A549 (cell line): ENCODE results near the gene SLC39A11. TPM values are rescaled to one million over a fixed set of nuclear protein-coding genes. Genes with fewer than 3 reads are reported as not detected.
A peak's percentile ranks its signal among the peaks of the same experiment; 100 is the strongest.
"Not testable (repeated sequence)": the region's sequence is repeated elsewhere in the genome, so short reads cannot be mapped to it uniquely, and the experiment has no call there.

Experiments
- ATAC-seq, 2 experiments: fragments of 200-7000 bp in 1 of 2; fragments of >200 bp in 1 of 2; cut with Nextera tagmentation in 1 of 2; cut with Tn5 transposase in 1 of 2; 3 replicates each; pipeline versions ENCODE4 v1.8.0 to v1.9.1; 2018 to 2020; ENCODE audit warnings: mild to moderate bottlenecking in 1 of 2, moderate library complexity in 1 of 2
- CTCF ChIA-PET: fragments of 300-600 bp; sonication (Branson Sonifier 250); formaldehyde crosslinking; extraction: SDS; loops from one replicate; lab custom pipeline; 2021; ENCODE audit warnings: antibody characterized with exemption, inconsistent platforms; lab: Yijun Ruan, JAX
- POLR2A ChIA-PET: fragments of 350-600 bp; formaldehyde crosslinking; extraction: SDS; loops from one replicate; lab custom pipeline; 2021; ENCODE audit warnings: antibody characterized with exemption, inconsistent platforms; lab: Yijun Ruan, JAX
- DNase-seq, 2 experiments: peaks; one replicate each; pipeline versions ENCODE4 v3.0.0 to v3.0.0-alpha.2; 2011 to 2016; ENCODE audit warnings: low read depth in 1 of 2, low spot score in 1 of 2
- FAIRE-seq: peaks from 2 replicates; lab custom pipeline; 2011; peaks lifted over from hg19 to GRCh38; lab: Jason Lieb, UNC
- H3K27ac ChIP-seq, 2 experiments: fragments of >200 bp; sonication (Bioruptor Twin); formaldehyde crosslinking; 3 replicates each; pipeline ENCODE4 v1.5.1; 2016 to 2017
- H3K4me1 ChIP-seq: fragments of >200 bp; sonication (Bioruptor Twin); formaldehyde crosslinking; 3 replicates; pipeline ENCODE4 v1.6.1; 2016
- H3K4me2 ChIP-seq: fragments of >200 bp; sonication (Bioruptor Twin); formaldehyde crosslinking; 3 replicates; pipeline ENCODE4 v1.6.1; 2016
- H3K4me3 ChIP-seq: fragments of >200 bp; sonication (Bioruptor Twin); formaldehyde crosslinking; 3 replicates; pipeline ENCODE4 v1.5.1; 2016
- H3K9me3 ChIP-seq: fragments of >200 bp; sonication (Bioruptor Twin); formaldehyde crosslinking; 3 replicates; pipeline ENCODE4 v1.6.1; 2016
- ATOH8 ChIP-seq: fragments of 250-450 bp; sonication (Bioruptor Pico); IDR thresholded peaks from 2 replicates; pipeline ENCODE4 v1.5.0; 2020; ENCODE audit warnings: low read depth, mild to moderate bottlenecking, moderate library complexity
- CBX2 ChIP-seq: fragments of 200-600 bp; sonication (generic); IDR thresholded peaks from 2 replicates; pipeline ENCODE4 v1.6.1; 2016; ENCODE audit warnings: low read depth, mild to moderate bottlenecking, borderline replicate concordance
- CHD2 ChIP-seq: fragments of 150-350 bp; IDR thresholded peaks from 2 replicates; pipeline ENCODE4 v1.6.1; 2014; ENCODE audit warnings: low read length; ENCODE audit not compliant: partially characterized antibody
- CHD4 ChIP-seq: fragments of 200-600 bp; sonication (generic); IDR thresholded peaks from 2 replicates; pipeline ENCODE4 v1.6.1; 2016; ENCODE audit warnings: antibody characterized with exemption, mild to moderate bottlenecking, borderline replicate concordance
- CTCF ChIP-seq: fragments of >200 bp; sonication (Bioruptor Twin); formaldehyde crosslinking; IDR thresholded peaks from 3 replicates; pipeline ENCODE4 v1.5.1; 2016
- E2F6 ChIP-seq: IDR thresholded peaks from 2 replicates; pipeline ENCODE4 v1.6.1; 2012; ENCODE audit warnings: low read depth, borderline replicate concordance
- EHF ChIP-seq: fragments of 250-450 bp; sonication (Bioruptor Pico); IDR thresholded peaks from 2 replicates; pipeline ENCODE4 v1.5.0; 2020; ENCODE audit warnings: mild to moderate bottlenecking
- EHMT2 ChIP-seq: fragments of 200-600 bp; sonication (generic); IDR thresholded peaks from 2 replicates; pipeline ENCODE4 v1.6.1; 2016; ENCODE audit warnings: antibody characterized with exemption, low read depth, mild to moderate bottlenecking, moderate library complexity
- FOXS1 ChIP-seq: fragments of 250-450 bp; sonication (Bioruptor Pico); IDR thresholded peaks from 2 replicates; pipeline ENCODE4 v1.5.0; 2020; ENCODE audit warnings: mild to moderate bottlenecking, moderate library complexity
- HDAC2 ChIP-seq: fragments of 200-600 bp; sonication (generic); IDR thresholded peaks from 2 replicates; pipeline ENCODE4 v1.6.1; 2016
- HEYL ChIP-seq: fragments of 250-450 bp; sonication (Bioruptor Pico); IDR thresholded peaks from 2 replicates; pipeline ENCODE4 v1.8.0; 2021; ENCODE audit warnings: mild to moderate bottlenecking, moderate library complexity
- MYC ChIP-seq: IDR thresholded peaks from 2 replicates; pipeline ENCODE4 v1.6.1; 2012; ENCODE audit warnings: mild to moderate bottlenecking, inconsistent platforms, low read length, improper control_type of control experiment, borderline replicate concordance
- NFE2L2 ChIP-seq: fragments of 150-350 bp; conservative IDR thresholded peaks from 2 replicates; pipeline ENCODE4 v1.6.1; 2014; ENCODE audit warnings: low read length
- POLR2A ChIP-seq: IDR thresholded peaks from 2 replicates; pipeline ENCODE4 v1.6.1; 2012; ENCODE audit warnings: mild to moderate bottlenecking, low read length
- RARB ChIP-seq: fragments of 250-450 bp; sonication (Bioruptor Pico); IDR thresholded peaks from 2 replicates; pipeline ENCODE4 v1.8.0; 2021; ENCODE audit warnings: mild to moderate bottlenecking, moderate library complexity
- RCOR1 ChIP-seq: fragments of 150-350 bp; IDR thresholded peaks from 2 replicates; pipeline ENCODE4 v1.6.1; 2014; ENCODE audit warnings: antibody characterized with exemption, low read length, low read depth
- RNF2 ChIP-seq: fragments of 200-600 bp; sonication (generic); IDR thresholded peaks from 2 replicates; pipeline ENCODE4 v1.6.1; 2016; ENCODE audit warnings: low read depth, mild to moderate bottlenecking, antibody characterized with exemption, moderate library complexity, borderline replicate concordance
- TFCP2L1 ChIP-seq: fragments of 250-450 bp; sonication (Bioruptor Pico); IDR thresholded peaks from 2 replicates; pipeline ENCODE4 v1.5.0; 2021; ENCODE audit warnings: mild to moderate bottlenecking
- ZC3H11A ChIP-seq: fragments of 450-650 bp; IDR thresholded peaks from 2 replicates; pipeline ENCODE4 v1.6.1; 2014; ENCODE audit warnings: antibody characterized with exemption, mild to moderate bottlenecking
- WGBS: methylation state at CpG from one replicate; pipeline ENCODE4 v1.1.6; 2017; ENCODE audit errors: missing lambda C conversion rate; 5-methylcytosine and 5-hydroxymethylcytosine counted together
- polyA plus RNA-seq, 4 experiments: library from polyadenylated mRNA; depleted of rRNA in 3 of 4; stranded (reverse); fragments of >200 nt; fragmentation: RNase III in 1 of 4; extraction: RNeasy Plus Mini Kit Qiagen cat#74134 plus additional on column Dnase treatment in 1 of 4; gene quantifications; 2 replicates in 3 of 4; 3 replicates in 1 of 4; pipeline ENCODE4 v1.2.3, GENCODE V29; 2011 to 2017

The SLC39A11 gene
- polyA plus RNA-seq, 2 of the 4 experiments (the other 2 are of a cell fraction) = 18.4 to 25.2 TPM

- DNase-seq (no peak), ATAC-seq (no peak), FAIRE-seq (no peak)
- no peak for TF ChIP-seq CHD4
- no peak for TF ChIP-seq TFCP2L1 (CRISPR knock-in tag)
- TF ChIP-seq CHD2 = no peak
- TF ChIP-seq HEYL (CRISPR knock-in tag) = no peak
- TF ChIP-seq RCOR1 = no peak
- TF ChIP-seq ZC3H11A = no peak
- no peak for TF ChIP-seq E2F6
- no peaks in the 10 kb centered on the region for H3K9me3 ChIP-seq
- POLR2A ChIA-PET = no interaction called here
- CTCF ChIA-PET = interaction anchor here (1.0 to 1.2 kb wide), 5 partner anchors 9 to 87 kb away, joined by 3 read pairs; no protein-coding TSS in a partner anchor
- WGBS = 89% methylated on average over 41 of the region's 61 CpGs
- peak overlapping the region in 1 of 2 experiments; percentile 52; a peak in 3 of 6 replicates for H3K27ac ChIP-seq
- H3K4me3 ChIP-seq = no peak overlapping the region
- H3K4me2 ChIP-seq = no peak overlapping the region
- H3K4me1 ChIP-seq = no peaks in the 10 kb centered on the region
These were observed 451.9 kb downstream of the SLC39A11 start for GRCh38 chr17:72640415-72641165.

- peak overlapping the region in 1 of 2 experiments; percentile 52; a peak in 4 of 6 replicates for H3K27ac ChIP-seq
- POLR2A ChIA-PET = no interaction called here
- FAIRE-seq (no peak), ATAC-seq (peak in 1 of 2 experiments; percentile 41; a peak in 3 of 6 replicates), DNase-seq (no peak)
- H3K4me2 ChIP-seq = no peak overlapping the region
- H3K4me1 ChIP-seq = peaks cover 7% of the 10 kb centered on the region
- H3K9me3 ChIP-seq = no peaks in the 10 kb centered on the region
- CTCF ChIA-PET = interaction anchor here (0.8 to 1.9 kb wide), 6 partner anchors 9 to 86 kb away, joined by 3 to 6 read pairs (median 4); no protein-coding TSS in a partner anchor
- TF ChIP-seq ZC3H11A (no peak), CHD4 (no peak), MYC (no peak), CBX2 (no peak), ATOH8 (CRISPR knock-in tag) (no peak), NFE2L2 (no peak), CHD2 (no peak), RARB (CRISPR knock-in tag) (no peak), EHF (CRISPR knock-in tag) (no peak), EHMT2 (no peak), CTCF (no peak), POLR2A (no peak), RNF2 (no peak), HDAC2 (no peak), FOXS1 (CRISPR knock-in tag) (no peak)
- WGBS = 93% methylated on average over 7 of the region's 7 CpGs
- H3K4me3 ChIP-seq = no peak overlapping the region
These were observed 452.8 kb downstream of the SLC39A11 start for GRCh38 chr17:72639711-72640110.

GRCh38 chr17:72638932-72639331, 453.6 kb downstream of the SLC39A11 start:
- POLR2A ChIA-PET, H3K9me3 ChIP-seq, FAIRE-seq, ATAC-seq, DNase-seq, H3K4me3 ChIP-seq, H3K4me1 ChIP-seq, H3K4me2 ChIP-seq: not testable (repeated sequence)
- WGBS = 92% methylated on average over 3 of the region's 3 CpGs
- CTCF ChIA-PET = interaction anchor here (0.8 to 2.9 kb wide), 14 partner anchors 8 to 88 kb away, joined by 3 to 11 read pairs (median 3); no protein-coding TSS in a partner anchor
- H3K27ac ChIP-seq = 0 out of 6 replicates have a peak overlapping the region, but pooled peaks of 1 of the 2 experiments have one; percentile 4
